HG02885 (cell line): ENCODE results near the gene ARPP21.
"Not testable (repeated sequence)": the region's sequence is repeated elsewhere in the genome, so short reads cannot be mapped to it uniquely, and the experiment has no call there.

Experiments
- ATAC-seq: cut with Tn5 transposase; IDR thresholded peaks from one replicate; pipeline ENCODE4 v1.9.1; 2021; ENCODE audit warnings: mild to moderate bottlenecking; ENCODE audit not compliant: unreplicated experiment, poor library complexity

The ARPP21 gene

GRCh38 chr3:35639254-35640186 is at the start of gene ARPP21:
Gene ARPP21, plus strand, starts transcription at chr3:35639525. Its CDS starts 42,227 bp downstream, at chr3:35681752.
- ATAC-seq: peak; percentile 42

- peak; percentile 71 for ATAC-seq
These were observed 46.6 kb upstream of the ARPP21 start for GRCh38 chr3:35592589-35593295.

GRCh38 chr3:35594739-35595138 is 44.6 kb upstream of the ARPP21 start:
- ATAC-seq: peak; percentile 69

GRCh38 chr3:35596335-35596995 is 42.9 kb upstream of the ARPP21 start:
- no peak for ATAC-seq

- no peak for ATAC-seq
These were observed 41.8 kb upstream of the ARPP21 start for GRCh38 chr3:35597490-35597889.

- no peak for ATAC-seq
These were observed 40.5 kb upstream of the ARPP21 start for GRCh38 chr3:35598804-35599203.

- no peak for ATAC-seq
These were observed 37.4 kb upstream of the ARPP21 start for GRCh38 chr3:35601959-35602358.

GRCh38 chr3:35602395-35602936 is 36.9 kb upstream of the ARPP21 start:
- ATAC-seq: no peak

- ATAC-seq: no peak
These were observed 23.0 kb upstream of the ARPP21 start for GRCh38 chr3:35616346-35616745.

GRCh38 chr3:35617370-35617769 is 22.0 kb upstream of the ARPP21 start:
- peak; percentile 76 for ATAC-seq

GRCh38 chr3:35620238-35620637 is 19.1 kb upstream of the ARPP21 start:
- not testable (repeated sequence) for ATAC-seq

GRCh38 chr3:35624698-35625097 is 14.6 kb upstream of the ARPP21 start:
- no peak for ATAC-seq

- no peak for ATAC-seq
These were observed 5.8 kb upstream of the ARPP21 start for GRCh38 chr3:35633332-35634124.

- no peak for ATAC-seq
These were observed 3.9 kb upstream of the ARPP21 start for GRCh38 chr3:35635407-35635806.

GRCh38 chr3:35635926-35636683 is 3.2 kb upstream of the ARPP21 start:
- ATAC-seq: no peak

GRCh38 chr3:35638251-35638979 is 910 bp upstream of the ARPP21 start:
- ATAC-seq: no peak

- ATAC-seq: no peak
These were observed 408 bp upstream of the ARPP21 start for GRCh38 chr3:35638980-35639253.
